IgD-negative memory B cell (primary cell): ENCODE results near the gene MED16. TPM values are rescaled to one million over a fixed set of nuclear protein-coding genes. Genes with fewer than 3 reads are reported as not detected.
"Not testable (repeated sequence)": the region's sequence is repeated elsewhere in the genome, so short reads cannot be mapped to it uniquely, and the experiment has no call there.

Source experiments
- H3K27ac Mint-ChIP-seq, 3 donors: one replicate each; pipeline ENCODE4 v1.8.0; 2020 to 2022; ENCODE audit warnings: mild to moderate bottlenecking in 3 of 3, mixed read lengths in 3 of 3, moderate library complexity in 1 of 3
- H3K27me3 Mint-ChIP-seq: one replicate; pipeline ENCODE4 v1.8.0; 2021; ENCODE audit warnings: mixed read lengths
- H3K36me3 Mint-ChIP-seq: one replicate; pipeline ENCODE4 v1.8.0; 2020; ENCODE audit warnings: mild to moderate bottlenecking, mixed read lengths
- H3K4me1 Mint-ChIP-seq, 3 donors: one replicate each; pipeline ENCODE4 v1.8.0; 2020 to 2022; ENCODE audit warnings: mixed read lengths in 3 of 3, mild to moderate bottlenecking in 1 of 3
- H3K4me3 Mint-ChIP-seq, 4 donors: one replicate each; pipeline ENCODE4 v1.8.0; 2020 to 2022; ENCODE audit warnings: mild to moderate bottlenecking in 4 of 4, mixed read lengths in 4 of 4, moderate library complexity in 3 of 4
- H3K9me3 Mint-ChIP-seq, 3 donors: one replicate each; pipeline ENCODE4 v1.8.0; 2020 to 2021; ENCODE audit warnings: mixed read lengths in 3 of 3, mild to moderate bottlenecking in 1 of 3
- polyA plus RNA-seq: library from polyadenylated mRNA; unstranded; fragments of 300-500 nt; fragmentation: Illumina TruSeq; gene quantifications from one replicate; pipeline ENCODE4 v1.2.3, GENCODE V29; 2021

Gene MED16
- polyA plus RNA-seq, 1 donor from 2014 or later: 138 TPM

DNA sequence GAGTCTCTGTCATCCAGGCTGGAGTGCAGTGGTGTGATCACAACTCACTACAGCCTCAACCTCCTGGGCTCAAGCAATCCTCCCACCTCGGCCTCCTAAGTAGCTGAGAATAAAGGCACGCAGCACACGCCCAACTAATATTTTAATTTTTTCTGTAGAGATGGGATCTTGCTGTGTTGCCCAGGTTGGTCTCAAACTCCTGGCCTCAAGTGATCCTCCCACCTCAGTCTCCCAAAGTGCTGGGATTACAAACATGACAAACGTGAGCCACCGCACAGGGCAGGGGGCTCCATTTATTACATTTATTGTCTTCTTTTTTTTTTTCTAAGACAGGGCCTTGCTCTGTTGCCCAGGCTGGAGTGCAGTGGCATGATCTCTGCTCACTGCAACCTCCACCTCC, 72.8 kb downstream of the MED16 start:
- H3K27ac Mint-ChIP-seq: peak overlapping the region in 1 of 3 donors; percentile 70
- H3K9me3 Mint-ChIP-seq: not testable (repeated sequence)

More for the DNA sequence above, 72.8 kb downstream of the MED16 start:
- not testable (repeated sequence) for H3K36me3 Mint-ChIP-seq, H3K4me3 Mint-ChIP-seq, H3K4me1 Mint-ChIP-seq
- peaks cover 19% of the 10 kb centered on the region for H3K27me3 Mint-ChIP-seq

Other genes starting within 250 kb of the MED16 start
- gene RNF126, start 230.0 kb downstream of the MED16 start, polyA plus RNA-seq: 108 TPM
- gene FSTL3, start 216.8 kb downstream of the MED16 start, polyA plus RNA-seq: 1.7 TPM
- gene PRSS57, start 197.7 kb downstream of the MED16 start, polyA plus RNA-seq: not detected
- gene PALM, start 184.3 kb downstream of the MED16 start, polyA plus RNA-seq: not detected
- not detected for gene MISP, start 142.1 kb downstream of the MED16 start, polyA plus RNA-seq
- 163 TPM for gene PTBP1, start 95.7 kb downstream of the MED16 start, polyA plus RNA-seq
- not detected for gene PLPPR3, start 71.2 kb downstream of the MED16 start, polyA plus RNA-seq
- gene AZU1, start 65.3 kb downstream of the MED16 start, polyA plus RNA-seq: not detected
- gene PRTN3, start 52.2 kb downstream of the MED16 start, polyA plus RNA-seq: not detected
- not detected for gene ELANE, start 40.9 kb downstream of the MED16 start, polyA plus RNA-seq
- gene CFD, start 33.5 kb downstream of the MED16 start, polyA plus RNA-seq: 6.3 TPM
- not detected for gene RNU6-9, start 297 bp upstream of the MED16 start, polyA plus RNA-seq
- gene R3HDM4, start 20.0 kb upstream of the MED16 start, polyA plus RNA-seq: 322 TPM
- 3.9 TPM for gene KISS1R, start 24.1 kb upstream of the MED16 start, polyA plus RNA-seq
- gene ARID3A, start 32.8 kb upstream of the MED16 start, polyA plus RNA-seq: 4.2 TPM
- gene WDR18, start 91.2 kb upstream of the MED16 start, polyA plus RNA-seq: 53.4 TPM
- not detected for gene GRIN3B, start 107.2 kb upstream of the MED16 start, polyA plus RNA-seq
- gene TMEM259, start 127.9 kb upstream of the MED16 start, polyA plus RNA-seq: 82.6 TPM
- not detected for gene RNU6-2, start 128.3 kb upstream of the MED16 start, polyA plus RNA-seq
- gene CNN2, start 133.4 kb upstream of the MED16 start, polyA plus RNA-seq: 596 TPM
- 21.4 TPM for gene ABCA7, start 146.9 kb upstream of the MED16 start, polyA plus RNA-seq
- gene ARHGAP45, start 174.0 kb upstream of the MED16 start, polyA plus RNA-seq: 391 TPM
- 237 TPM for gene POLR2E, start 202.2 kb upstream of the MED16 start, polyA plus RNA-seq
- gene GPX4, start 210.8 kb upstream of the MED16 start, polyA plus RNA-seq: 460 TPM